ENCODE measurements around the gene SPEM1.

The SPEM1 gene

GRCh38 chr17:7460850-7461660 lies 40.9 kb downstream of the SPEM1 start:
- TF ChIP-seq CTCF (IDR thresholded peaks at IDR 0.05; ENCODE audit: borderline replicate concordance, control extremely low read depth, extremely low read depth, insufficient read depth, missing control alignments), result no peak
- in situ Hi-C loops (cut with MboI; ENCODE audit: low sequenced_read_pairs, unreplicated experiment), result no loop called here
- no peak for DNase-seq (ENCODE audit: low spot score)

- DNase-seq (ENCODE audit: low spot score), result no peak
- in situ Hi-C loops (cut with MboI; ENCODE audit: low sequenced_read_pairs, unreplicated experiment), result no loop called here
- no peak for TF ChIP-seq CTCF (IDR thresholded peaks at IDR 0.05; ENCODE audit: borderline replicate concordance, control extremely low read depth, extremely low read depth, insufficient read depth, missing control alignments)
Measured at GRCh38 chr17:7462474-7463371, 42.6 kb downstream of the SPEM1 start.

- in situ Hi-C loops (cut with MboI; ENCODE audit: low sequenced_read_pairs, unreplicated experiment), result no loop called here
- no peak for TF ChIP-seq CTCF (IDR thresholded peaks at IDR 0.05; ENCODE audit: borderline replicate concordance, control extremely low read depth, extremely low read depth, insufficient read depth, missing control alignments)
- DNase-seq (ENCODE audit: low spot score), result no peak
Measured at GRCh38 chr17:7463372-7463846, 43.3 kb downstream of the SPEM1 start.

- in situ Hi-C loops (cut with MboI; ENCODE audit: low sequenced_read_pairs, unreplicated experiment), result no loop called here
- no peak for TF ChIP-seq CTCF (IDR thresholded peaks at IDR 0.05; ENCODE audit: borderline replicate concordance, control extremely low read depth, extremely low read depth, insufficient read depth, missing control alignments)
- no peak for DNase-seq (ENCODE audit: low spot score)
Measured at GRCh38 chr17:7464081-7464480, 44.0 kb downstream of the SPEM1 start.

- in situ Hi-C loops (cut with MboI; ENCODE audit: low sequenced_read_pairs, unreplicated experiment), result no loop called here
- DNase-seq (ENCODE audit: low spot score), result no peak
- TF ChIP-seq CTCF (IDR thresholded peaks at IDR 0.05; ENCODE audit: borderline replicate concordance, control extremely low read depth, extremely low read depth, insufficient read depth, missing control alignments), result no peak
Measured at GRCh38 chr17:7465597-7466275, 45.6 kb downstream of the SPEM1 start.

GRCh38 chr17:7466318-7466638 lies 46.2 kb downstream of the SPEM1 start:
- DNase-seq (ENCODE audit: low spot score), result no peak
- in situ Hi-C loops (cut with MboI; ENCODE audit: low sequenced_read_pairs, unreplicated experiment), result no loop called here
- no peak for TF ChIP-seq CTCF (IDR thresholded peaks at IDR 0.05; ENCODE audit: borderline replicate concordance, control extremely low read depth, extremely low read depth, insufficient read depth, missing control alignments)

Data from GM13976 (cell line).